H1 (cell line): ENCODE measurements around the gene NPC1L1. TPM values are rescaled to one million over a fixed set of nuclear protein-coding genes. Genes with fewer than 3 reads are reported as not detected.

Experiments used
- BACH1 ChIP-seq: IDR thresholded peaks from 2 replicates; pipeline ENCODE4 v1.6.1; 2012; ENCODE audit warnings: low read length, improper control_type of control experiment
- CHD1 ChIP-seq: IDR thresholded peaks from 2 replicates; pipeline ENCODE4 v1.6.1; 2012; ENCODE audit warnings: low read depth, low read length, improper control_type of control experiment
- CHD2 ChIP-seq: IDR thresholded peaks from 2 replicates; pipeline ENCODE4 v1.6.1; 2012; ENCODE audit warnings: low read length, improper control_type of control experiment
- CTCF ChIP-seq, 3 experiments: IDR thresholded peaks; 1 replicate in 2 of 3; 2 replicates in 1 of 3; pipeline versions ENCODE4 v1.5.1 to v1.6.1; 2011; ENCODE audit warnings: low read length in 3 of 3, mild to moderate bottlenecking in 3 of 3, inconsistent platforms in 2 of 3, low read depth in 1 of 3, moderate library complexity in 1 of 3; ENCODE audit not compliant: insufficient read depth in 1 of 3; ENCODE audit errors: control extremely low read depth in 1 of 3
- MAX ChIP-seq: IDR thresholded peaks from 2 replicates; pipeline ENCODE4 v1.6.1; 2012; ENCODE audit warnings: inconsistent platforms
- PHF8 ChIP-seq: fragments of 200-600 bp; sonication (generic); conservative IDR thresholded peaks from 2 replicates; pipeline ENCODE4 v1.7.1; 2012; ENCODE audit warnings: low read depth, mild to moderate bottlenecking, inconsistent platforms, low read length, moderate library complexity
- POU5F1 ChIP-seq: IDR thresholded peaks from 2 replicates; pipeline ENCODE4 v1.6.1; 2011; ENCODE audit warnings: low read depth, mild to moderate bottlenecking, low read length, moderate library complexity
- TBP ChIP-seq: IDR thresholded peaks from 2 replicates; pipeline ENCODE4 v1.6.1; 2011; ENCODE audit warnings: low read depth, low read length, improper control_type of control experiment
- polyA plus RNA-seq, 7 experiments: library from polyadenylated mRNA; depleted of rRNA in 3 of 7; stranded (reverse) in 5 of 7; unstranded in 2 of 7; fragments of >200 nt in 5 of 7; fragments of 200-250 nt in 2 of 7; gene quantifications; 1 replicate in 5 of 7; 2 replicates in 1 of 7; 4 replicates in 1 of 7; pipeline versions ENCODE4 v1.2.1 to v1.2.3, GENCODE V29; 2011 to 2013; ENCODE audit warnings: missing spikeins in 2 of 7, mixed read lengths in 2 of 7
- total RNA-seq: library from RNA; stranded (reverse); fragmentation: NEBNext Ultra II Directional; extraction: Animal tissue kit (Norgen Biotek cat#: 25700); gene quantifications from 2 replicates; pipeline ENCODE4 v1.2.1, GENCODE V29; 2021

NPC1L1 gene
- total and polyA plus RNA-seq, 2 of the 8 experiments (the other 6 are each of a cell fraction or from before 2014, with no cell fraction given): 0.06 to 0.21 TPM

- TF ChIP-seq PHF8: no peak
- TF ChIP-seq POU5F1: no peak
- peak; percentile 83 to 97 (median 84) for TF ChIP-seq CTCF (IDR thresholded peaks at IDR 0.05; ENCODE audit: control extremely low read depth in 1 of 3, insufficient read depth in 1 of 3, low read depth in 1 of 3, low read length in 3 of 3)
- TF ChIP-seq MAX: no peak
- no peak for TF ChIP-seq TBP
- TF ChIP-seq CHD2: no peak
- no peak for TF ChIP-seq BACH1
- no peak for TF ChIP-seq CHD1
Measured at GRCh38 chr7:44534501-44534900, 6.6 kb downstream of the NPC1L1 start (continued).
